Nephron (organoid): Measurements from ENCODE around the gene C10orf105.

Source experiments
- H3K27ac Mint-ChIP-seq, 3 experiments: 2 replicates each; pipeline ENCODE4 v1.8.0; 2020; ENCODE audit warnings: mixed read lengths in 3 of 3, mild to moderate bottlenecking in 2 of 3, moderate library complexity in 1 of 3
- H3K27me3 Mint-ChIP-seq: 2 replicates; pipeline ENCODE4 v1.8.0; 2021; ENCODE audit warnings: low read depth, mild to moderate bottlenecking, moderate library complexity, mixed read lengths
- H3K36me3 Mint-ChIP-seq: 2 replicates; pipeline ENCODE4 v1.8.0; 2020; ENCODE audit warnings: low read depth, mixed read lengths
- H3K4me1 Mint-ChIP-seq: 2 replicates; pipeline ENCODE4 v1.8.0; 2020; ENCODE audit warnings: mixed read lengths
- H3K4me3 Mint-ChIP-seq, 3 experiments: 2 replicates each; pipeline ENCODE4 v1.8.0; 2020; ENCODE audit warnings: mild to moderate bottlenecking in 3 of 3, mixed read lengths in 3 of 3, moderate library complexity in 2 of 3
- H3K9me3 Mint-ChIP-seq: 2 replicates; pipeline ENCODE4 v1.8.0; 2020; ENCODE audit warnings: mixed read lengths
- TF ChIP-seq, protein P1 (sequence below), 3 experiments: fragments of 200-600 bp; sonication (generic); IDR thresholded peaks; one replicate each; pipeline ENCODE4 v1.5.0; 2021; ENCODE audit warnings: antibody characterized with exemption in 3 of 3; ENCODE audit not compliant: unreplicated experiment in 3 of 3

Gene C10orf105

DNA sequence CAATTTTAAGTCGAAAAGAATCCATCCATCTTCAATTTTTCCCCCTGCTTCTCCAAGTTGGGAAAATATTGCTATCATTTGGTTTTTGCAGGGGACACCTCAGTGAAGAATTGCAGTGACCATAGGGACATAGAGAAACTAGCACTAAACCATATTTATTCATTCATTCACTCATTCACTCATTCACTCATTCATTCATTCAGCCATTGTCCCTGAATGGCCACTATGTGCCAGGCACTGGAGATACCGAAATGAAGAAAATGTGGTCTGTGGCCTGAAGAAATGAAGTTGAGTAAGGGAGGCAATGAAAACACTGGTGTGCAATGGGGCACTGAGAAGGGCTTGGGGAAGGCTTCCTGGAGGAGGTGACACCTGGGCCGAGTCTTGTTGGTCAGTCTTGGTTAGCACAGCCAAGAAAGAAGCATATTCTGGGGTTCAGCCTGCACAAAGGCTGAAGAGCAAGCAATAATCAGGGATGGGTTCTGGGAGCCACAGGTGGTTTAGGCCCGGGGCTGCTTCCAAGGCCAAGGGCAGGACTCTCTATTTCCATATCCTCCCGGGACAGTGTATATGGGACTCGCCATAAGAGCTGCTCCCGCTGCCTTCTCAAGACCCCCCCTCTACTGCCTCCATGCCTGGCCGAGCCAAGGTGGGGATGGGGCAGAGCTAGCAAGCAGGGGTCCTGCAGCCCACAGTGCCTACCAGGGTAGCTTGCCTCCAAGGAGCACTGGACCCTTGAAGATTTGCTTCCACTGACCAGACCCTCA lies 25.5 kb upstream of the C10orf105 start:
- no peak overlapping the region for H3K4me3 Mint-ChIP-seq
- H3K36me3 Mint-ChIP-seq: no peaks in the 10 kb centered on the region

DNA sequence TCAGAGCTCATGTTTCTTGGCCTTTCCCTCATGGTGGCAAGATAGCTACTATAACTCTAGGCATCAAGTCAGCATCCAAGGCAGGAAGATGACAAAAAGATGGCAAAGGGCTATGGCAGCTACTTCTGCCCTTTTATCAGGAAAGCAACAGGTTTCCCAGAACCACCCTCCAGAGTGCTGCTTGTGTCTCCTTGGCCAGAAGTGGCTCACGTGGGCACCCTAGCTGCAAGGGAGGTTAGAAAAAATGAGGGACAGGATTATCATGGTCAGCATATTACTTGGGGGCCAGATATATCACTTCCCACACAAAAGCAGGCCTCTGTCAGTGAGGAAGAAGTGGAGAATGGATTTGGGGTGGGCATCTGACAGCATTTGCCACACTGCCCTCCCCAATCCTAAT lies 24.3 kb upstream of the C10orf105 start:
- Mint-ChIP-seq H3K4me3 (no peak overlapping the region), H3K27me3 (peaks cover 4% of the 10 kb centered on the region), H3K36me3 (no peaks in the 10 kb centered on the region), H3K4me1 (peaks cover 30% of the 10 kb centered on the region), H3K27ac (no peak overlapping the region), H3K9me3 (no peaks in the 10 kb centered on the region)
- TF ChIP-seq, protein P1, sequence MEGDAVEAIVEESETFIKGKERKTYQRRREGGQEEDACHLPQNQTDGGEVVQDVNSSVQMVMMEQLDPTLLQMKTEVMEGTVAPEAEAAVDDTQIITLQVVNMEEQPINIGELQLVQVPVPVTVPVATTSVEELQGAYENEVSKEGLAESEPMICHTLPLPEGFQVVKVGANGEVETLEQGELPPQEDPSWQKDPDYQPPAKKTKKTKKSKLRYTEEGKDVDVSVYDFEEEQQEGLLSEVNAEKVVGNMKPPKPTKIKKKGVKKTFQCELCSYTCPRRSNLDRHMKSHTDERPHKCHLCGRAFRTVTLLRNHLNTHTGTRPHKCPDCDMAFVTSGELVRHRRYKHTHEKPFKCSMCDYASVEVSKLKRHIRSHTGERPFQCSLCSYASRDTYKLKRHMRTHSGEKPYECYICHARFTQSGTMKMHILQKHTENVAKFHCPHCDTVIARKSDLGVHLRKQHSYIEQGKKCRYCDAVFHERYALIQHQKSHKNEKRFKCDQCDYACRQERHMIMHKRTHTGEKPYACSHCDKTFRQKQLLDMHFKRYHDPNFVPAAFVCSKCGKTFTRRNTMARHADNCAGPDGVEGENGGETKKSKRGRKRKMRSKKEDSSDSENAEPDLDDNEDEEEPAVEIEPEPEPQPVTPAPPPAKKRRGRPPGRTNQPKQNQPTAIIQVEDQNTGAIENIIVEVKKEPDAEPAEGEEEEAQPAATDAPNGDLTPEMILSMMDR (IDR thresholded peaks at IDR 0.05; ENCODE audit: unreplicated experiment in 3 of 3): no peak

More for the DNA sequence above, 25.5 kb upstream of the C10orf105 start:
- H3K9me3 Mint-ChIP-seq: no peaks in the 10 kb centered on the region
- H3K4me1 Mint-ChIP-seq: peaks cover 39% of the 10 kb centered on the region
- H3K27me3 Mint-ChIP-seq: peaks cover 4% of the 10 kb centered on the region
- TF ChIP-seq, protein P1 (IDR thresholded peaks at IDR 0.05; ENCODE audit: unreplicated experiment in 3 of 3): no peak
- H3K27ac Mint-ChIP-seq: no peak overlapping the region

DNA sequence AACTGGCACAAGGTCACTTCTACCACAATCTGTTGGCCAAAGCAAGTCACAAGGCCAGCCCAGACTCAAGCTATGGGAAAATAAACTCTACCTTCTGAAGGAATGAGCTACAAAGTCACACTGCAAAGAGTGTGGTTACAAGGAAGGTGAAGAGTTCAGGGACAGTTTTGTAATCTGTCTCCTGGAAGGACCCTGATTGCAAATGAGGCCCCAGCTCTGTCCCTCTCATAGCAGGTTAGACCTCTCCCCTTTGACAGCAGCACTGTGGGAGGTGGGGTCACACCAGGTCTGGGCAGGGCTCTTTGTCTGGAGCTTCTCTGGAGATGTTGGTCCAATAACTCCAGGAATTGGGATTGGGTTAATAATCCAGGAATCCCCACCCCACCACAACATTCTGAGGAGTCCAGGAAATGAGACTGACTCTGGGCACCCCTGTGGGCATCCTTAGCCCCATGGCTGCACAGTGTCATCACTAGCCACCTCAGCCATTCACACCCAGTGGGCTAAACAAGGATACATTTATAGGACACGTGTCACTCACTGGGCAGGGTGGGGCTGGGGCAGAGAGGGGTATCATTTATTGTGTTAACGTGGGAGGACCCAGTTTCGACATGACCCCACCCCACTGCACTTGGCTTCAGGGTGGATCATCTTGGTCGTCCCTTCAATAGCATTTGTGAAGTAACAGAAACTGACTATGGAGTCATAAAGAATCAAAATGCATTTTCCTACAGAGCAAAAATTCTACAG lies 23.7 kb upstream of the C10orf105 start:
- TF ChIP-seq, protein P1 (IDR thresholded peaks at IDR 0.05; ENCODE audit: unreplicated experiment in 3 of 3): no peak
- H3K27ac Mint-ChIP-seq: no peak overlapping the region
- H3K36me3 Mint-ChIP-seq: no peaks in the 10 kb centered on the region
- peaks cover 24% of the 10 kb centered on the region for H3K4me1 Mint-ChIP-seq
- H3K4me3 Mint-ChIP-seq: no peak overlapping the region
- H3K27me3 Mint-ChIP-seq: no peaks in the 10 kb centered on the region
- H3K9me3 Mint-ChIP-seq: no peaks in the 10 kb centered on the region

DNA sequence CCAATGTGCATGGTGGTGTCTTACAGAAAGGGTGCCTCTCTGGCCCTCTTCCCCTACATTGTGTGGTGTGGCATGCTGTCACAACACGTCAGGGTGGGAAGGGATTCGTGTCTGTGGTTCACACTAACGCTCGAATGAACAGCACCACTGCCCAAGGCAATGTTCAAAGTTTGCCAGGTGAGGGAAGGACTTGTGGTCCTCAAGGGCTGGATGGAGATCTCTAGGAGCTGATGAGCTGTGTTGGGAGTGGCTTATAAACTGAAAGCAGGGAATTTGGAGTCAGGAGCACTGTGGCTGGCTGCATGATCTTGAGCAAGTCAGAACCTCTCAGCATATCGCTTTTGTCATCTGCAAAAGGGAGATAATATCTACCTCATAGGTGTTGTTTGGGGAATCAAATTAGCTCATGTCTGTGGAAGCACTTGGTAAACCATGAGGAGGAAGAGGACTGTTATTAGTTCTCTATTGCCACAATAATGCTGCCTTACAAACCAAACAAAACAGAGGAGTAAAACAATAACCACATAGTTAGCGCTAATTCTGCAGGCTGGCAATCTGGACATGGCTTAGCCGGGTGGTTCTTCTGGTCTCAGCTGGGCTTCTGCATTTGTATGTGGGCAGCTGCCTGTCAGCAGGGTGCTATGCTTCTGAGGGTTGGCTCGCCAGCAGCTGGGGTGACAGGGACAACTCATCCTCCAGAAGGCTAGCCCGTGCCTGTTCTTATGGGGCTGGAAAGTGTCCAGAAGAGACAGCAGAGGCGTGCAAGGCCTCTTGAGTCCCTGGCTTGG lies 22.9 kb upstream of the C10orf105 start:
- no peaks in the 10 kb centered on the region for H3K36me3 Mint-ChIP-seq
- H3K4me3 Mint-ChIP-seq: no peak overlapping the region
- peaks cover 21% of the 10 kb centered on the region for H3K4me1 Mint-ChIP-seq
- TF ChIP-seq, protein P1 (IDR thresholded peaks at IDR 0.05; ENCODE audit: unreplicated experiment in 3 of 3): no peak
- no peak overlapping the region for H3K27ac Mint-ChIP-seq
- no peaks in the 10 kb centered on the region for H3K27me3 Mint-ChIP-seq
- no peaks in the 10 kb centered on the region for H3K9me3 Mint-ChIP-seq

DNA sequence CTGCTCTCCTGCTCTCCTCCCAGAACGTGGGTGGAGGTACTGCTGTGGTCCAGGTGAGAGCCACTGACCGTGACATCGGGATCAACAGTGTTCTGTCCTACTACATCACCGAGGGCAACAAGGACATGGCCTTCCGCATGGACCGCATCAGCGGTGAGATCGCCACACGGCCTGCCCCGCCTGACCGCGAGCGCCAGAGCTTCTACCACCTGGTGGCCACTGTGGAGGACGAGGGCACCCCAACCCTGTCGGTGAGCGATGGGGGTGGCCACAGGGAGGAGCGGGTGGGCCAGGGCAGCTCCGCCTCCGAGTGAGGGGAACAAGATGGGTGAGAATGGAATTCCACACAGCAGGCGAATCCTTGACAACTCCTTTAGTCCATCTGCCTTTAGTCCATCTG lies 22.1 kb upstream of the C10orf105 start:
- Mint-ChIP-seq H3K4me1 (peaks cover 18% of the 10 kb centered on the region), H3K4me3 (no peak overlapping the region), H3K27me3 (peaks cover 2% of the 10 kb centered on the region), H3K9me3 (no peaks in the 10 kb centered on the region), H3K27ac (no peak overlapping the region), H3K36me3 (no peaks in the 10 kb centered on the region)
- TF ChIP-seq, protein P1 (IDR thresholded peaks at IDR 0.05; ENCODE audit: unreplicated experiment in 3 of 3): no peak
